SH-SY5Y (cell line): ENCODE measurements around the gene PHKB.

Experiments
- GATA2 ChIP-seq: IDR thresholded peaks from 2 replicates; pipeline ENCODE4 v1.6.1; 2011; ENCODE audit warnings: mild to moderate bottlenecking, low read depth, low read length
- GATA3 ChIP-seq: IDR thresholded peaks from 2 replicates; pipeline ENCODE4 v1.6.1; 2011; ENCODE audit warnings: low read depth, mild to moderate bottlenecking, low read length, moderate library complexity

DNA sequence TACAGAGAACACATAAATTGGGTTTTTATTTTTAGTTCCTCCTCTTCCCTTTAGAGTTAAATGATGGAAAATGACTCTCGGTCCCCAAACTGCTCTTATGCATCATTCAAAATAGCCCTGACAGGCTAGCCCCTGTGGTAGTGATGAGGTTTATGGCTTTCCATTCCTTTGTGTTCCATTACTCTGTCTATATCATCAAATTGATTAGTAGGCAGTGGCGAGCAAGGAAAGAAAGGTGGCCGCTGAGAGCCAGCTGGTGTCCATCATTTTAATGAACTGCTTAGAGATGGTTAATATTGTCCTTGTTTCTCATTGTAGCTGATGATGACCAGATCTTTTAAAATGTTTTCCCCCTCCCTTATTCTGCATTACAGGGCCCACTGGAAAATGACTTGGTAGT lies 179.5 kb downstream of the PHKB start:
- TF ChIP-seq GATA2: no peak
- TF ChIP-seq GATA3: no peak
